DMS53 treated with DMSO at 0.1 percent for 48 hours (cell line): ENCODE results near the gene KDM3A.

Experiments
- DNase-seq: peaks from one replicate; lab custom pipeline; 2025; ENCODE audit not compliant: unreplicated experiment; lab: John Stamatoyannopoulos, UW

The KDM3A gene

DNA sequence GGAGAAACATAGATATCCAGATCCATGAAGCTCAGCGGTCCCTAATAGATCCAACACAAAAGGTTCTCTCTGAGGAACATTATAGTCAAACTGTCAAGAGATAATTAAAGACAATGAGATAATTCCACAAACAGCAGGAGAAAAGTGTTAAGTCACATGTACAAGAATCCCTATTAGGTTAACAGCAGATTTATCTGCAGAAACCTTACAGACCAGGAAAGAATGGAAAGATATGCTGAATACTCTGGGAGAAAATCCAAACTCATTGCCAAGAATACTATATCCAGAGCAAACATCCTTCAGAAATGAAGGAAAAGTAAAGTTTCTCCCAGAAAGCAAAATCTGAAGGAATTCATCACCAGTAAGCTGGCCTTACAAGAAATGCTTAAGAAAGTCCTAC lies 10.8 kb upstream of the KDM3A start:
- no peak for DNase-seq

DNA sequence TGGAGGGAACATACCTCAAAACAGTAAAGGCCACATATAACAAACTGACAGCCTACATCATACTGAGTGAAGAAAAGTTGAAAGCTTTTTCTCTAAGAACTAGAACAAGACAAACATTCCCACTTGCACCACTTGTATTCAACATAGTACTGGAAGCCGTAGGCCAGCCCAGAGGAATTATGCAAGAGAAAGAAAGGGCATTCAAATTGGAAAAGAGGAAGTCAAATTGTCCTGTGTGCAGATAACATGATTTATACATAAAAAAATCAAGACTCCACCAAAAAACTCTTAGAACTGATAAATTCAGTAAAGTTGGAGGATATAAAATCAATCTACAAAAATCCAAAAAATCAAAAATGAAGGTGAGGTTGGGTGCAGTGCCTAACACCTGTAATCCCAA lies 8.0 kb upstream of the KDM3A start:
- DNase-seq, result no peak

DNA sequence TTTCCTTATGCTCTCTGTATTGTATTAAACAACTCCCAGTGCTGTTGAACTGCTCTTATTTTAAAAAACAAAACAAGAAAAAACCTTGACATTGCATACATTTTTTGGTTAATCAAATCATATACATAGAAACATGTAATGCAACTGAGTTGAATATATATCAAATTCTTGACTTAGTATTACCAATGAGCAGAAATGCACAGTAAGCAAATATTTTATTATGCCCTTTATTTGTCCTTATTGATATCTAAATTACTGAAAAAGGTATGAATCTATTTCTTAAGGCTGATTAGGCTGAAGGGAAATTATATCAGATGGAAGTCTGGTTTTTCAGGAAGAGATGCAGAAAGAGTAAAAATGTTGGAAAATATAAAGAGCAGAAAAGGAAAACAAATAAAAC lies 6.9 kb upstream of the KDM3A start:
- no peak for DNase-seq

DNA sequence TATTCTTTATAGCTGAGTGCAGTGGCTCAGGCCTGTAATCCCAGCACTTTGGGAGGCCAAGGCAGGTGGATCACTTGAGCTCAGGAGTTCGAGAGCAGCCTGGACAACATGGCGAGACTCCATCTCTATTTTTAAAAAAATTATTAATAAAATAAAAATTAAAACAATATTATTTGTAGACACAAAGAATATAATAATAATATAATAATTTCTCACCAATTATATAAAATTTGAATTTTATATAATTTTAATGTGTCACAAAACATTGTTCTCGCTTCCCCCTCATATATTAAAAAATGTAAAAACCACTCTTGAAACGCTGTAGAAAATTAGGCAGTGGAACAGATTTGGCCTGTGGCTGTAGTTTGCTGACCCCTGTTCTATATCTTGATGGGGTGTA lies 5.6 kb upstream of the KDM3A start:
- DNase-seq, result no peak

DNA sequence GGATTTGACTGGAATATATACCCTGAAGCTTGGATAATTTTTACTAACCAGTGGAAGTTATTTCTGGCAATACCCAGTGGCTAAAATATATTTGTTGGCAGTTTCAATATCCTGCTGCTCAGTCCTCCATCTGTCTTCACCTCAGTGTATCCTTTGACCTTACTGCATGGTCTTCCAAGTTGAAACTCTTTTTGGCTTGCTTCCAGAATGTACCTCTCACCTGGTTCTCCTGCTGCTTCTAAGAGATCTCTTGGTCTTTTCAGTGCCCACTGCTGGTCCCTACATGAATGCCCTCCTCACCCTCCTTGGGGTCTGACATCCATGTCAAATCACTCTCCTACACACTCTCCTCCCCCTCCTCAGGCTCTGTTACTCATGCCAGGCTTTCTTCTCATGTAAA lies 4.8 kb upstream of the KDM3A start:
- DNase-seq, result no peak

DNA sequence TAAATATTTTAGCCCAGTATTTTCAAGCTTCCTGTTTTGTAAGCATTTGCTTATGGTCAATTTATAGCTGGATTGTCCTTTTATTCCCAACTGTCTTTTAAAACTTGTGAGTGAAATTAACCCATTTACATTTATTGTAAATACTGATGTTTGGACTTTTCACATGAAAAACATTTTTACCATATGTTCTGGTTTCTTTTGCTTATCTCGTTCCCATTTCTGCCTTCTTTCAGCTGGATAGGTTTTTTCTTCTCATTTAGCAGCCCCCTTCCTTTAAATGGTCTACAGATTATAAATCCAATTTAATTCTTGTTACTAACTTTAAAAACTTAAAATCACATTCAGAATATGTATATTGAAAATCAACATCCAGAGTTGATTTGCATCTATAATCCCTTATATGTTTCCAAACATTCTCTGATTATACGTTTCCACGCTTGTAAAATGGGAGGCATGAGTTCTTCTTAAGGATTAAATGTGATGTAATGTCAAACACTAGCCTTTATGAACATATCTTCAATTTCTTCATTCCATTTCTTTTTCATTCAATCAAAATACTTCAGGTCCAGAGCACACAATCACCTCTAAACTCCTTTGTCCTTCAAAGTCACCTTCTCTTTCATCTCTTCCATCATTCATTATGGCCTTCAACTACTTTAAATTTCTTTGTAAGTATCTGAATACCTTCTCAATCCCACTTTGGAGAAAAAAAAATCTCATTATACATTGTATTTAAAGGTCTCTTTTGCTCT lies 1.1 kb upstream of the KDM3A start:
- DNase-seq, result no peak

DNA sequence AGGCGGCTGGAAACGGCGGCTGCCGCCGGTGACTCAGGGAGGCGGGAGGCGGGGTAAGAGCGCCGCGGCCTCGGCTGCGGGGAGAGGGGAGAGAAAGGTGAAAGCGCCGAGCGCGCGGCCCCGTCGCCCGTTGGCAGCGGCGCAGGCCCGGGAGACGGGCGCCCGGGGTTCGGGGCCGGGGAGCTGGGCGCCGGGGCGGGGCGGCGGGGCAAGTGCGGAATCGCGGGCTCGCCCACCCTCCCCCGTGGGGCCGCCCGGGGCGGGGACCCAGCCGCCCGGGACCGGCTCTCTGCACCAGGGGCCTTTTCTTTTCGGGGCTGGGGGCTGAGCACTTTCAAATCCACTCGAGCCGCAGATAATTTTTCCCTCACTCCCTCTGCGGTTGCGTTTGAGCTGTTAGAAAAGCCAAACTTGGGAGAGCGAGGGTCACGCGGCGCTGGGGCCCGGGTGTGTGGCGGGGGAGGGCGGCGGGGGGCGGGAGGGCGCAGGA lies 266 bp downstream of the KDM3A start:
- DNase-seq, result no peak

DNA sequence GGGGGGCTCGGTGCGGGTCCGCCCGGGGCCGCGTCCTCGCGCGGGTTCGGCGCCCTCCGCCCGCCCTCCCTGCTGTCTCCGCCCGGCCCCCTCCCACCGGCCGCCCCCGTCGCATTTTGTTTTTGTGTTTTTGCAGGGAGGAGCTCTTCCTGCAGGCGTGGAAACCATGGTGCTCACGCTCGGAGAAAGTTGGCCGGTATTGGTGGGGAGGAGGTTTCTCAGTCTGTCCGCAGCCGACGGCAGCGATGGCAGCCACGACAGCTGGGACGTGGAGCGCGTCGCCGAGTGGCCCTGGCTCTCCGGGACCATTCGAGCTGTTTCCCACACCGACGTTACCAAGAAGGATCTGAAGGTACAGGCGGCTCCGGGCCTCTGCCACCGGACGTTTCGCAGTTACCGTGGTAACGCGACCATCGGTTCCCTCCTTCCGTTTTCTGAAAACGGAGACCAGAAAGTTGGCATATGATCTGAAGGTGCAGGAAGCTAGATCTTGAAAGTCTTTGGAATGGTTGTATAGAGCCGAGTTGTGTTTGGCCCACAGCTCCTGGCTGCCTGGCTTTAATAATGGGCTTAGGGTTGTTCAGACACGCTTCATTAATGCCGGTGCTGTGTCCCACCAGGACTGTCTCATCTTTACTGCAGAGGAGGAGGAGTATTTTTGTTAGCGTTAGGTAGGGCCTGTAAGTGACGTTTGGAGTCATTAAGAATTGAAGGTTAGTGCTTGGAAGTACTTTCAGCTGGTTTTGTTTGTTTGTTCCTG lies 891 bp downstream of the KDM3A start:
- peak; percentile 72 for DNase-seq

DNA sequence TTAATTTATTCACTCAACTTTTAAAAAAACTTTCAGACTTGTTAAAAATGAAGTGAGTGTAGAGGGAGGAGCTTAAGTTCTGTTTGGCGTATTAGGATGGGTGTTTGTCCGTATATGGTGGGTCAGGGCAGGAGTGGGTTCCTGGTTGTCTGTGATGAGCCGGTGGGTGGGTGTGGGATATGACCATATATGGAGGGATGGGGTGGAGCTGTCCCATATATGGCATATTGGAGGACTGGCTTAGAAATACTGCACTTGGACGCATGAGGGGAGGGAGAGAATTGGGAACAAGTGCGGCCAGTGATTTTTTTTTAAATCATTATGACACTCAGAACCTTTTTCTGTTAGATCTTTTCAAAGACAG lies 1.5 kb downstream of the KDM3A start:
- DNase-seq, result peak; percentile 32

DNA sequence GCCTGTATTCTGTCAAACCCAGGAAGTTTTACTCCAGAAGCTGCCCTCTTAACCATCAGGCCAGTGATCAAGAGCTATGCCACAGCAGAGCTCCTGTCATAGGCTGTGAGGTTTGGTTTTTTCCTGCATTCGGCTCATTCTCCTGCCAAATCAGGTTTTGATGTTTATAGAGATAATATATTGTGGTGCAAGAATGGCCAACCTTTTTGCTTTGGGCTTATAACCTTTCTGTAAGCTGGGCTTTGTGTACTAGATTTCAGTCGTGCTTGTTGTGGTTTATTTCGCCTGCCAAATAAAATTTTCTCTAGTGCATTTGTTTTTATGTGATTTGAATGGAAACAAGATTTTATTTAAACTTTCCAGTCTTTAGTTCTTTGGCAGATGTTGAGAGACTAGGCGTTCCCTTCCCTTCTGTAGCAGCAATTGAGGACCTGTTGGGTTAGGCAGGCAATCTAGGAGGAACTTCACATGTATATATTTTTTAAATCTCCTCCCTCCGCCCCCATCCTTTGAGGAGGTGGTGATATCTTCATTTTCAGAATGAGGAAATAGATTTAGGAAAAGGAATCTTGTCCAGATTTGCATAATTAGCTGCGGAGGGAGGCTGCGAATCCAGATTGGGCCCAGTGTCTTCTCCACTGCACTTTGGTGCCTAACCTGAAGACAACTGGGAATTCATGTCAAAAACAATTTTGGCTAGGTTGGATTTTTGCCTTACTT lies 2.6 kb downstream of the KDM3A start:
- no peak for DNase-seq

DNA sequence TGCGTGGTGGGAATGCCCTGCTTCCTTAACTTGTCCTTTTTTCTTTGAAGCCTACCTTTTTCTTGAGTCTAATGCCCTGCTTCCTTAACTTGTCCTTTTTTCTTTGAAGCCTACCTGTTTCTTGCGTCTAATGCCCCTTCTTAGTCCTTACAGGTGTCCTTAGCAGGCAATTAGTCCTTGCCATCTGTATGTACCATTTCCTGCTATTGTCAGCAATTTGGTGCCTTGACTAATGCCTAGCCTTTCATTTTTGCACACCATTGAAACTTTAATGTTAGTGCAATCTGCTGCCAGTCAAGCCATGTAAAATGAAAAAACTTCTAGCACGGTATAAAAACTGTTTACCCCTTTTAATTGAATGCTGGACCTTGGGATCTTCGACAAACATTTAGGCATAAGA lies 4.3 kb downstream of the KDM3A start:
- no peak for DNase-seq

DNA sequence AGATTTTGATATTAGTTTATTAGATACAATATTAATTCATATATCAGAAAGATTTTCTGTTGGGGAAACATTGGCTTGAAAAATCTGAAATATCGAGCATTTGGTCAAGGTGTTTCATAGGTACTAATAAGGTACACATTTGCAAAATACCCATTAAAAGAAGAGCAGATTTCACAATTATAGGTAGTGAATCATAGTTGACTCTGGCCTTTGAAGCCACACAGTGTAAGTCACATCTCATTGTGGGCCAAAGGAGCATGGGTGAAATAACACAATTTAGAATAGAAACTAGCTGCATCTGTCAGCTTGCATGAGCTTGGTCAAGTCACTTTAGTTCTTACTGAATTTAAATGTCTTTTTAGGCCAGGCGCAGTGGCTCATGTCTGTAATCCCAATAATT lies 4.9 kb downstream of the KDM3A start:
- no peak for DNase-seq

DNA sequence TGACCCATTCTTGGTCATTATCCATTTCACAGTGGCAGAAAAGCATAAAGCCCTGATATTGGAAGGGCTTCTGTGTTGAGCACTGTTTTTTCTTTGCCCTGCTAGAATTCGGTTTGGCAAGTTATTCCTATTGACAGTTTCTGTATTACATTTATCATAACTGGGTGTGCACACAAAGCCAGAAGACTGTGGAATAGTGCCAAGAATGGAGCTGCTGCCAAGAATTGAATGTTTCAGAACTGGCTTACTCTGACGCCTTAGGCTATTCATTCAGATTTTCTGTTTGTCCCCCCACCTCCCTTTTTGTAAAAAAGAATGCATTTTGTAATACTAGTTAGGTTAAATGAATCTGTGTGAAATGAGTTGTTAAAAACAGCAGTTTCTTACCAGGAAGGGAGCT lies 12.7 kb downstream of the KDM3A start:
- no peak for DNase-seq

DNA sequence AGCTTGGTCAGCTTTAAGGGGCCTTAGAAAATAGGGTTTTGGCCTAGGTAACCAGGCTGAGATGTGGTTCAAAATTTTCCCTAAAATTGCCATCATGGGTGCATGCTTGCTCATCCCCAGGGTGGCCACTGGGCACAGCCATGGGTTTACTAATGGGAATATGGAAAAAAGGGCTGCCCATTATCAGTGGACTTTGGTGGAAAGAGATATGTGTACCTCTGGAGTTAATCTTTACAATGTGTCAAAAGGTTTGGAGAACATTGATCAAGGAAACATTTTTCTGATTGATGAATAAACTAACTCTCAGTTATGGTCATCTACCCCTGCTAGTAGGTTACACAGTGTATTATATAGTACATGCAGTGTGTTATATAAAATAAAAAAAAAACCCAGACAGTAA lies 13.1 kb downstream of the KDM3A start:
- no peak for DNase-seq

DNA sequence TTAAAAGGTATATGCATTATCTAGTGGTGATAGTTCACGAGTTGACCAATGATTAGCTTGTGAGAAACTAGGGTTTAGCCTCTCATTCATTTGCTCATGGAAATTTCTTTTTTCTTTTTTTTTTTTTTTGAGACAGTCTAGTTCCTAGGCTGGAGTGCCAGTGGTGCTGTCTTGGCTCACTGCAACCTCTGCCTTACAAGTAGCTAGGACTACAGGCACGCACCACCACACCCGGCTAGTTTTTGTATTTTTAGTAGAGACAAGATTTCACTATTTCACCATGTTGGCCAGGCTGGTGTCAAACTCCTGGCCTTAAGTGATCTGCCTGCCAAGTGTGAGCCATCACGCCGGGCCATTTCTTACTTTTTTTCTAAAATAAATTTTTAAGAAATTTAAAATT lies 14.0 kb downstream of the KDM3A start:
- DNase-seq, result no peak

DNA sequence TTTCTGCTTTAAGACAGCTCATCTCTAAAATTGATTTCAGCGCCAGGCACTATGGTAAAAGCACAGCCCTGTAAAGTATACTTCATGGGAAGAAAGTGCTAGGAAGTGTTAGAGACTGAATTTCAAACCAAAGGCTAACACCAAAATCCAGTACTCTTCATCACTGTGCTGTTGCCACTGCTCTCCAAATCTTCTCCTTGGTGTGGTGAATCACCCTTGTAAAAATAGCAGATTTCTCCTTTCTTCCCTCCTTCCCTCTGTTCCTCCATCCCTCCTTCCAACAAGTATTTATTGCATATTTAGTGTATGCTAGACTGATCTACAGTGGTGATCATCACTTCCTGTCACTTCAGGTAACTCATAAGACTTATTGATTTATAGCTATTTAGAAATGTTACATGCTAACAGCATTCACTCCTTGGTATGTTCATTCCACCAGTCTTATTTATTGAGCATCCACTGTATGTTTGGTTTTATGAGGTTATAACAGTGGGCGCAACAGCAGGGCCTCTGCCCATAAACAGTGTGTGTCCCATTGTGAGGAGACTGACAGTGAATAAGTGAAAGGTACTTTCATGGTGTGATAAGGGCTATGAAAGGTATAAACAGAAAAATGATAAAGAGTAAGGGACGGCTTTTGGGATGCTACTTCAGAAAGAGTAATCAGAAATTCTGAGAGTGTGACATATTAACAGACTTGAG lies 20.0 kb downstream of the KDM3A start:
- no peak for DNase-seq

DNA sequence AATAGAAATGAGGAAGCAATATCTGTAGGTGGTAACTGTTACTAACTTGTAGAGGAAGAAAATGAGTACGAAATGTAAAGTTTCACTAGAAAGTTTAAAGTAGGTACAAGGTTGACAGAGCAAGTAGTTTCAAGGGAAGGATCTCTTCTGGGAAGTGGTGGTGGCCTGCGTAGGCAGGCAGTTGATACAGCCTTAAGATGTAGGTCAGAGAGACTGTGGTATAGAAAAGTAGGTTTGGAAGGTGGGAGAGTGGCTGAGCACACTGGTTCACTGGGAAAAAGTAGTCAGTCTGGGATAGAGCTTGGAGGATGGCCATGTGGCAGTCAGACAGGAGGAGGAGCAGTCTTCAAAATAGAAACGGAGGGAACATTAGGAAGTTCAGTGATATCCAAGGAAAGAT lies 23.5 kb downstream of the KDM3A start:
- no peak for DNase-seq

DNA sequence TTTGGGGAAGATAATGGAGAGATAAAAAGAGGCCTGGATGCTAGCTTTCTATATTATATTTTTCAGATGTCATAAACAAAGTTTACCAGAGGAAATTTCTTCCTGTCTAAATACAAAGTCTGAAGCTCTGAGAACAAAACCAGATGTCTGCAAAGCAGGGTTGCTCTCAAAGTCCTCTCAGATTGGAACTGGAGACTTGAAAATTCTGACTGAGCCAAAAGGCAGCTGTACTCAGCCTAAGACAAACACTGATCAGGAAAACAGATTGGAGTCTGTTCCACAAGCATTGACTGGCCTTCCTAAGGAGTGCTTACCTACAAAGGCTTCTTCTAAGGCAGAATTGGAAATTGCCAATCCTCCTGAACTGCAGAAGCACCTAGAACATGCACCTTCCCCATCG lies 25.1 kb downstream of the KDM3A start:
- no peak for DNase-seq

DNA sequence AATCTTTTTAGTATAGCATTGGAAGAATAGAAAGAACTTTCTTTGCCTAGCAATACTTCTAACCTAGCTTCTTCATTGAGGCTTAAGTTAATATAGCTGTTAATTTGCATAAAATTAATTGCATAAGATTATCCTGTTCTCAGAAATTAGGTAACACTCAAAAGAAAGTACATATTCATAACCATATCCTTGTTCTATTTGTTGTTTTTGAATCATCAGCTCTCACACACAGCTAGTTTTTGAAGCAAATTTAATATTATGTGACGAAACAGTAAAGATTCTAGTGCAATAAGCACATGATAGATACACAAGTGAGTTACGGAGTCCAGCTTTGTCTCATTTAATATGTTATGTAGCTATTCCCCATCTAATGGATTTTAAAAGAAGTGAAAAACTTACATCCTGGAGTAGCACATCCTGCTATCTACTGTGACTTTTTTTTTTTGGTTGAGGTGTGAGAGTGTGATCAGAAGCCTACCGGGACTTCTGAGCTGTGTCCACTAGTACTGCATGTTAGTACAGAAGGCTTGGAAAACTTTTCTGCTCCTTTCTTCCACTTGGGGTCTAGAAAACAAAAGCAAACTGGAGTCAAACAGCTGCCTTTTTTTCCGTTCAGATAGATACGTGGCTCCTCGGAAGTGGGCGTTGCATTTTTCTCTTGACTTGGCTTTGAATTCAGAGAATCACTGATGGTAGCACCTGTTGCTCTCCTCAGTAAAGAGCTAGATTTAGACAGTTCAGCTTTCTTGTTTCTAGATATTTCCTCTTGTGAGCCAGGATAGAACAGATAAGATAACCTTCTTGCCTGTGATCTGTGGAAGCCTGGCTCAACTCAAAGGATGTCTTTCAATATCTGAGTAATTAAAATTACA lies 27.2 kb downstream of the KDM3A start:
- DNase-seq, result no peak

DNA sequence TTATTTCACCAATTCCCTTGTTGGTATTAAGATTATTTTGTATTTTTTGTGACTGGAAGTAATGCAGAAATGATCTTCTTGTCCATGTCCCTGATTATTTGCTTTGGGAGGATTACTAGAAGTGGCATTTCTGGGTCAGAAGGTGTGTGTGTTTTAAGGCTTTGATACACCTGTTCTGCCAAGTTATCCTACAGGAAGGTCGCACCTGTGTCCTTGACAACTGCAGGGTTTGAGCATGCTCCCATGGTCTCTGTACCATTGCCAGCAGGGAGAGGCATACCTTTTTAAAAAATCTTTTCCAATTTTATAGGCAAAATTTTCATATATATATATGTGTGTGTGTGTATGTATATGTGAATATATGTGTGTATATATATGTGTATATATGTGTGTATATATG lies 29.7 kb downstream of the KDM3A start:
- DNase-seq, result no peak
